Mesenchymal stem cell (in vitro differentiated cells and primary cell): Measurements from ENCODE around the gene TIMM29.
"Not testable (repeated sequence)": the region's sequence is repeated elsewhere in the genome, so short reads cannot be mapped to it uniquely, and the experiment has no call there.

Experiments
- DNase-seq: peaks from one replicate; pipeline ENCODE4 v3.0.0-alpha.2; 2013
- H2AFZ ChIP-seq: one replicate; pipeline ENCODE4 v1.6.1; 2013; ENCODE audit warnings: low read depth, mild to moderate bottlenecking, control low read depth, inconsistent platforms, low read length, moderate library complexity
- H2AK5ac ChIP-seq: 2 replicates; pipeline ENCODE4 v1.6.1; 2013; ENCODE audit warnings: low read length, moderate library complexity, mild to moderate bottlenecking, inconsistent platforms; ENCODE audit not compliant: severe bottlenecking
- H2BK120ac ChIP-seq: one replicate; pipeline ENCODE4 v1.6.1; 2013; ENCODE audit warnings: low read depth, mild to moderate bottlenecking, inconsistent platforms, low read length, moderate library complexity
- H2BK12ac ChIP-seq, 2 experiments: one replicate each; pipeline ENCODE4 v1.6.1; 2013; ENCODE audit warnings: inconsistent platforms in 2 of 2, low read length in 2 of 2, mild to moderate bottlenecking in 2 of 2, moderate library complexity in 2 of 2, control low read depth in 1 of 2
- H2BK15ac ChIP-seq: one replicate; pipeline ENCODE4 v1.6.1; 2013; ENCODE audit warnings: mild to moderate bottlenecking, low read depth, inconsistent platforms; ENCODE audit not compliant: poor library complexity, severe bottlenecking
- H2BK5ac ChIP-seq: 2 replicates; pipeline ENCODE4 v1.6.1; 2013; ENCODE audit warnings: low read depth, mild to moderate bottlenecking, low read length, control low read depth, inconsistent platforms; ENCODE audit not compliant: poor library complexity, severe bottlenecking
- H3K14ac ChIP-seq, 2 experiments: one replicate each; pipeline ENCODE4 v1.6.1; 2013; ENCODE audit warnings: inconsistent platforms in 2 of 2, low read length in 2 of 2, control low read depth in 1 of 2, mild to moderate bottlenecking in 1 of 2, moderate library complexity in 1 of 2
- H3K18ac ChIP-seq, 2 experiments: one replicate each; pipeline ENCODE4 v1.6.1; 2013; ENCODE audit warnings: inconsistent platforms in 2 of 2, low read length in 2 of 2, control low read depth in 1 of 2, low read depth in 1 of 2, mild to moderate bottlenecking in 1 of 2
- H3K23ac ChIP-seq, 2 experiments: one replicate each; pipeline ENCODE4 v1.6.1; 2013; ENCODE audit warnings: inconsistent platforms in 2 of 2, low read length in 2 of 2, mild to moderate bottlenecking in 2 of 2, moderate library complexity in 2 of 2, control low read depth in 1 of 2
- H3K27ac ChIP-seq: 2 replicates; pipeline ENCODE4 v1.5.1; 2013; ENCODE audit warnings: mild to moderate bottlenecking, moderate library complexity, low read length, control low read depth, inconsistent platforms; ENCODE audit not compliant: poor library complexity, severe bottlenecking
- H3K27me3 ChIP-seq, 2 experiments: 2 replicates each; pipeline versions ENCODE4 v1.6.1 to v1.7.0; 2013; ENCODE audit warnings: low read length in 2 of 2, mild to moderate bottlenecking in 2 of 2, moderate library complexity in 2 of 2, control low read depth in 1 of 2, inconsistent platforms in 1 of 2; ENCODE audit not compliant: control insufficient read depth in 1 of 2, insufficient read depth in 1 of 2
- H3K36me3 ChIP-seq, 2 experiments: 2 replicates each; pipeline versions ENCODE4 v1.6.1 to v1.7.0; 2013; ENCODE audit warnings: low read length in 2 of 2, control low read depth in 1 of 2, inconsistent platforms in 1 of 2, low read depth in 1 of 2, mild to moderate bottlenecking in 1 of 2; ENCODE audit not compliant: insufficient read depth in 2 of 2, control insufficient read depth in 1 of 2
- H3K4ac ChIP-seq, 2 experiments: one replicate each; pipeline ENCODE4 v1.6.1; 2013; ENCODE audit warnings: inconsistent platforms in 2 of 2, low read length in 2 of 2, mild to moderate bottlenecking in 2 of 2, moderate library complexity in 2 of 2, control low read depth in 1 of 2, low read depth in 1 of 2
- H3K4me1 ChIP-seq: 2 replicates; pipeline ENCODE4 v1.6.1; 2013; ENCODE audit warnings: low read depth, low read length, control low read depth; ENCODE audit not compliant: control insufficient read depth, insufficient read depth
- H3K4me2 ChIP-seq: 2 replicates; pipeline ENCODE4 v1.6.1; 2013; ENCODE audit warnings: low read length, mild to moderate bottlenecking, inconsistent platforms; ENCODE audit not compliant: poor library complexity, severe bottlenecking
- H3K4me3 ChIP-seq, 2 experiments: 2 replicates each; pipeline versions ENCODE4 v1.5.1 to v1.7.0; 2013; ENCODE audit warnings: low read length in 2 of 2, mild to moderate bottlenecking in 2 of 2, control low read depth in 1 of 2, low read depth in 1 of 2; ENCODE audit not compliant: insufficient read depth in 1 of 2
- H3K79me1 ChIP-seq: replicated peaks from 2 replicates; pipeline ENCODE4 v1.6.1; 2013; ENCODE audit warnings: mild to moderate bottlenecking, control low read depth, low read length, inconsistent platforms; ENCODE audit not compliant: poor library complexity, severe bottlenecking
- H3K9ac ChIP-seq: 2 replicates; pipeline ENCODE4 v1.7.0; 2013; ENCODE audit warnings: mild to moderate bottlenecking, low read length, moderate library complexity
- H3K9me3 ChIP-seq: 2 replicates; pipeline ENCODE4 v1.7.0; 2013; ENCODE audit warnings: mild to moderate bottlenecking, low read length; ENCODE audit not compliant: control insufficient read depth
- H4K8ac ChIP-seq: one replicate; pipeline ENCODE4 v1.6.1; 2013; ENCODE audit warnings: inconsistent platforms, mild to moderate bottlenecking, low read length, moderate library complexity
- H4K91ac ChIP-seq: one replicate; pipeline ENCODE4 v1.6.1; 2013; ENCODE audit warnings: mild to moderate bottlenecking, low read length, inconsistent platforms
- WGBS: methylation state at CpG from one replicate; pipeline ENCODE4 v1.1.7; 2013; ENCODE audit warnings: mixed read lengths; 5-methylcytosine and 5-hydroxymethylcytosine counted together

Gene TIMM29

DNA sequence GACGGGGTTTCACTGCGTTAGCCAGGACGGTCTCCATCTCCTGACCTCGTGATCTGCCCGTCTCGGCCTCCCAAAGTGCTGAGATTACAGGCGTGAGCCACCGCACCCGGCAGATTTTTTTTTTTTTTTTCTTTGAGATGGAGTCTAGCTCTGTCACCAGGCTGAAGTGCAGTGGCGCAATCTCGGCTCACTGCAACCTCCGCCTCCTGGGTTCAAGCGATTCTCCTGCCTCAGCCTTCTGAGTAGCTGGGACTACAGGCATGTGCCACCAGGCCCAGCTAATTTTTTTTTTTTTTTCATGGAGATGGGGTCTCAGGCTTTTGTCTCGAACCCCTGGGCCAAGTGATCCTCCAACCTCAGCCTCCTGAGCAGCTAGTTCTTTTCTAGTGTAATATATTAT, 13.0 kb downstream of the TIMM29 start:
- not testable (repeated sequence) for H3K4me3 ChIP-seq, H3K27ac ChIP-seq, H2BK15ac ChIP-seq, H3K27me3 ChIP-seq, H4K91ac ChIP-seq, H3K18ac ChIP-seq, H3K4me2 ChIP-seq, H3K23ac ChIP-seq, H2BK5ac ChIP-seq, H3K14ac ChIP-seq, H3K36me3 ChIP-seq, H2BK12ac ChIP-seq, H4K8ac ChIP-seq, H3K79me1 ChIP-seq, H2BK120ac ChIP-seq, H2AFZ ChIP-seq, DNase-seq, H3K4ac ChIP-seq, H3K9me3 ChIP-seq, H3K9ac ChIP-seq, H3K4me1 ChIP-seq, H2AK5ac ChIP-seq
- 87% methylated on average over 13 of the region's 14 CpGs for WGBS

GRCh38 chr19:10943412-10943811, 14.8 kb downstream of the TIMM29 start:
- not testable (repeated sequence) for H3K36me3 ChIP-seq, H3K79me1 ChIP-seq, H2BK5ac ChIP-seq, H3K27me3 ChIP-seq, H2BK120ac ChIP-seq, H3K18ac ChIP-seq, H2BK12ac ChIP-seq, H3K4me3 ChIP-seq, H3K9me3 ChIP-seq, H2BK15ac ChIP-seq, H2AFZ ChIP-seq, H4K91ac ChIP-seq, H2AK5ac ChIP-seq, H3K14ac ChIP-seq, H3K4me2 ChIP-seq, DNase-seq, H3K4ac ChIP-seq, H3K23ac ChIP-seq, H3K27ac ChIP-seq, H4K8ac ChIP-seq
- Histone ChIP-seq H3K4me1 (peaks cover 12% of the 10 kb centered on the region), H3K9ac (peak overlapping the region; percentile 52)
- 68% methylated on average over 4 of the region's 4 CpGs for WGBS

DNA sequence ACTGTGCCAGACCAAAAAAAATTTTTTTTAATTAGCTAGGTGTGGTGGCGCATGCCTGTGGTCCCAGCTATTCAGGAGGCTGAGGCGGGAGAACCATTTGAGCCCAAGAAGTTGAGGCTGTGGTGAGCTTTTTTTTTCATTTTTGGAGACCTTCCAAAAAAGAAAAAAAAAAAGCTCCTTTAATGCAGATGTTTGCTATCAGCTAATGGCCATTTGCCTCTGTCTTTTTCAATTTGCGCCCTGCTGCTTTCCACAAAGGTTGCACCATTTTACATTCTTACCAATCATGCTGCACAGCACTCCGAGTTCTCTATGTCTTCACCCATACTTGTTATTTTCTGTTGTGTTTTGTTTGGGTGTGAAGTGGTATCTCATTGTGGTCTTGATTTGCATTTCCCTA, 16.7 kb downstream of the TIMM29 start:
- no peak for DNase-seq
- Histone ChIP-seq H3K4me2 (no peak overlapping the region), H2BK15ac (no peak overlapping the region), H3K9ac (no peak overlapping the region), H2BK12ac (no peak overlapping the region), H2BK5ac (no peak overlapping the region), H3K36me3 (no peaks in the 10 kb centered on the region), H2AK5ac (no peak overlapping the region), H3K4ac (no peak overlapping the region), H2AFZ (no peak overlapping the region), H3K4me1 (peaks cover 9% of the 10 kb centered on the region), H3K4me3 (no peak overlapping the region), H3K27ac (no peak overlapping the region), H3K9me3 (no peaks in the 10 kb centered on the region), H3K18ac (no peak overlapping the region), H3K79me1 (no peaks in the 10 kb centered on the region), H3K23ac (no peak overlapping the region), H3K27me3 (no peaks in the 10 kb centered on the region), H4K8ac (no peak overlapping the region), H3K14ac (no peak overlapping the region), H2BK120ac (no peak overlapping the region), H4K91ac (no peak overlapping the region)
- 93% methylated on average over 2 of the region's 4 CpGs for WGBS

DNA sequence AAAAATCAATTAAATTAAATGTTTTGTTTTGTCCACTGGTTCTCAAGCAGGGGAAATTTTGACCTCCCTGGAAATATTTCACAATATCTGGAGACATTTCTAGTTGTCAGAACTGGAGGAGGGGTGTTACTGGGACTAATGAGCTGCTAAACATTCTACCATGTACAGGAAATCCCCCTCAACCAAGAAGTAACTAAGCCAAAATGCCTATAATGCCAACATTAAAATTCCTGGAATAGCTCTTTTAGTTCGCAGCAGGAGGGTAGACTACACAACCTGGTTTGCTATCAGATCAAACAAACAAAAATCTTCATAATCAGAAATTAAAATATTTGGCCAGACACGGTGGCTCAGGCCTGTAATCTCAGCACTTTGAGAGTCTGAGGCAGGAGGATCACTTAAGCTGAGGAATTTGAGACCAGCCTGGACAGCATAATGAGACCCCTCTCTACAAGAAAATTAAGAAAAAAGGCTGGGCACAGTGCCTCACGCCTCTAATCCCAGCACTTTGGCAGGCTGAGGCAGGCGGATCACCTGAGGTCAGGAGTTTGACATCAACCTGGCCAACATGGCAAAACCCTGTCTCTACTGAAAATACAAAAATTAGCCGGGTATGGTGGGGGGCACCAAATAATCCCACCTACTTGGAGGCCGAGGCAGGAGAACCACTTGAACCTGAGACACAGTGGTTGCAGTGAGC, 18.5 kb downstream of the TIMM29 start:
- Histone ChIP-seq H2BK15ac (no peak overlapping the region), H3K27ac (peak overlapping the region; percentile 91)
- peak; percentile 48 for DNase-seq

More for the DNA sequence above, 18.5 kb downstream of the TIMM29 start:
- H3K4me3 ChIP-seq = no peak overlapping the region
- no peak overlapping the region for H3K18ac ChIP-seq
- H3K14ac ChIP-seq = no peak overlapping the region
- peak overlapping the region; percentile 11 for H3K4me2 ChIP-seq
- H3K9me3 ChIP-seq = no peaks in the 10 kb centered on the region
- no peaks in the 10 kb centered on the region for H3K79me1 ChIP-seq
- H3K4ac ChIP-seq = no peak overlapping the region
- H4K91ac ChIP-seq = no peak overlapping the region
- peak overlapping the region; percentile 75 for H2AK5ac ChIP-seq
- H3K27me3 ChIP-seq = no peaks in the 10 kb centered on the region
- H3K9ac ChIP-seq = no peak overlapping the region
- no peak overlapping the region for H2BK120ac ChIP-seq
- H4K8ac ChIP-seq = no peak overlapping the region
- WGBS = 92% methylated on average over 6 of the region's 6 CpGs
- H2BK5ac ChIP-seq = no peak overlapping the region
- no peak overlapping the region for H2BK12ac ChIP-seq
- no peak overlapping the region for H2AFZ ChIP-seq
- H3K4me1 ChIP-seq = peaks cover 9% of the 10 kb centered on the region
- no peaks in the 10 kb centered on the region for H3K36me3 ChIP-seq
- no peak overlapping the region for H3K23ac ChIP-seq
